Psoas muscle (tissue), 8 donors: ENCODE data around the gene OR52H1. TPM values are rescaled to one million over a fixed set of nuclear protein-coding genes. Genes with fewer than 3 reads are reported as not detected.
"Not testable (repeated sequence)": the region's sequence is repeated elsewhere in the genome, so short reads cannot be mapped to it uniquely, and the experiment has no call there.

Source experiments
- ATAC-seq, 4 donors: fragments of 200-7000 bp; cut with Tn5 transposase; one replicate each; pipeline ENCODE4 v1.9.1; 2020; ENCODE audit warnings: moderate library complexity in 3 of 4, mild to moderate bottlenecking in 2 of 4
- DNase-seq, 2 donors: peaks; one replicate each; pipeline ENCODE4 v3.0.0-alpha.2; 2020
- H3K27ac ChIP-seq: fragments of 200-600 bp; one replicate; pipeline ENCODE4 v1.8.0; 2022
- H3K27me3 ChIP-seq, 3 donors: fragments of 200-600 bp in 1 of 3; one replicate each; pipeline versions ENCODE4 v1.6.1 to v1.8.0; 2013 to 2022; ENCODE audit warnings: low read length in 2 of 3, mild to moderate bottlenecking in 2 of 3, moderate library complexity in 1 of 3; ENCODE audit not compliant: insufficient read depth in 3 of 3
- H3K36me3 ChIP-seq, 2 donors: fragments of 200-600 bp in 1 of 2; one replicate each; pipeline versions ENCODE4 v1.6.1 to v1.8.0; 2013 to 2022; ENCODE audit warnings: low read depth in 1 of 2, mild to moderate bottlenecking in 1 of 2, moderate library complexity in 1 of 2; ENCODE audit not compliant: insufficient read depth in 1 of 2
- H3K4me1 ChIP-seq: fragments of 200-600 bp; one replicate; pipeline ENCODE4 v1.8.0; 2022
- H3K4me3 ChIP-seq: fragments of 200-600 bp; one replicate; pipeline ENCODE4 v1.8.0; 2022; ENCODE audit warnings: mild to moderate bottlenecking
- H3K9me3 ChIP-seq: fragments of 200-600 bp; one replicate; pipeline ENCODE4 v1.8.0; 2022
- WGBS, 3 donors: extraction: QIAGEN DNeasy Blood & Tissue Kit; methylation state at CpG; one replicate each; pipeline versions ENCODE4 v1.1.6 to v1.1.7; 2013; 5-methylcytosine and 5-hydroxymethylcytosine counted together
- intact Hi-C, 2 donors: fragments of 100-400 bp; cut with DNase I; formaldehyde crosslinking; loops; one replicate each; pipeline versions ENCODE4 v1.11.0 to v1.14.2; 2022
- polyA plus RNA-seq, 3 donors: library from polyadenylated mRNA; stranded (reverse); fragments of 200-250 nt; gene quantifications; one replicate each; pipeline ENCODE4 v1.2.3, GENCODE V29; 2013
- total RNA-seq, 4 donors: library from RNA; stranded (reverse); fragmentation: NEBNext Ultra II Directional in 2 of 4; extraction: Animal tissue kit (Norgen Biotek cat#: 25700) in 2 of 4; gene quantifications; one replicate each; pipeline versions ENCODE4 v1.2.1 to v1.2.4, GENCODE V29; 2021 to 2023
- TF ChIP-seq, protein P1 (sequence below): fragments of 200-600 bp; IDR thresholded peaks from one replicate; pipeline ENCODE4 v1.8.0; 2022; ENCODE audit warnings: antibody characterized with exemption
- donor health status: healthy with polysubstance abuse.
- donor health status: DM: no; HTN: no; CAD: no; lungs with moderate emphysema.
- donor health status: Bipolar disorder and iron deficiency.
- donor health status: healthy.
- donor health status: DM: yes; HTN: yes; CAD: no.
- donor health status: DM: no; HTN: no; CAD: no.
- donor health status: DM: no; HTN: no; CAD: no.
- donor health status: DM: yes; HTN: yes; CAD: no.

Gene OR52H1
- total and polyA plus RNA-seq, 7 donors: not detected

DNA sequence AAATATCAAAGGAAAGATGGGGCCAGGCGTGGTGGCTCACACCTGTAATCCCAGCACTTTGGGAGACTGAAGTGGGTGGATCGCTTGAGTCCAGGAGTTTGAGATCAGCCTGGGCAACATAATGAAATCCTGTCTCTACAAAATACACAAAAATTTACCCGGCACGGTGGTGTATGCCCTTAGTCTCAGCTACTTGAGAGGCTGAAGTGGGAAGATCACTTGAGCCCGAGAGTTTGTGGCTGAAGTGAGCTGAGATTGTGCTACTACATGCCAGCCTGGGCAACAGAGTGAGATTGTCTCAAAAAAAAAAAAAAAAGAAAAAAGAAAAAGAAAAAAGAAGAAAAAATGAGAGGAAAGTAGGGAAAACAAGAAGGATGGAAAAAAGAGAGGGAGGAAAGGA lies 44.3 kb upstream of the OR52H1 start:
- Histone ChIP-seq H3K9me3 (no peaks in the 10 kb centered on the region), H3K27ac (no peak overlapping the region), H3K4me3 (no peak overlapping the region), H3K36me3 (no peaks in the 10 kb centered on the region), H3K4me1 (no peaks in the 10 kb centered on the region), H3K27me3 (no peaks in the 10 kb centered on the region)
- TF ChIP-seq, protein P1, sequence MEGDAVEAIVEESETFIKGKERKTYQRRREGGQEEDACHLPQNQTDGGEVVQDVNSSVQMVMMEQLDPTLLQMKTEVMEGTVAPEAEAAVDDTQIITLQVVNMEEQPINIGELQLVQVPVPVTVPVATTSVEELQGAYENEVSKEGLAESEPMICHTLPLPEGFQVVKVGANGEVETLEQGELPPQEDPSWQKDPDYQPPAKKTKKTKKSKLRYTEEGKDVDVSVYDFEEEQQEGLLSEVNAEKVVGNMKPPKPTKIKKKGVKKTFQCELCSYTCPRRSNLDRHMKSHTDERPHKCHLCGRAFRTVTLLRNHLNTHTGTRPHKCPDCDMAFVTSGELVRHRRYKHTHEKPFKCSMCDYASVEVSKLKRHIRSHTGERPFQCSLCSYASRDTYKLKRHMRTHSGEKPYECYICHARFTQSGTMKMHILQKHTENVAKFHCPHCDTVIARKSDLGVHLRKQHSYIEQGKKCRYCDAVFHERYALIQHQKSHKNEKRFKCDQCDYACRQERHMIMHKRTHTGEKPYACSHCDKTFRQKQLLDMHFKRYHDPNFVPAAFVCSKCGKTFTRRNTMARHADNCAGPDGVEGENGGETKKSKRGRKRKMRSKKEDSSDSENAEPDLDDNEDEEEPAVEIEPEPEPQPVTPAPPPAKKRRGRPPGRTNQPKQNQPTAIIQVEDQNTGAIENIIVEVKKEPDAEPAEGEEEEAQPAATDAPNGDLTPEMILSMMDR: no peak
- DNase-seq: no peak
- ATAC-seq: no peak
- intact Hi-C loops: no loop called here
- 76 to 89% (median 80%) methylated on average over 5 of the region's 5 CpGs for WGBS, 3 donors

DNA sequence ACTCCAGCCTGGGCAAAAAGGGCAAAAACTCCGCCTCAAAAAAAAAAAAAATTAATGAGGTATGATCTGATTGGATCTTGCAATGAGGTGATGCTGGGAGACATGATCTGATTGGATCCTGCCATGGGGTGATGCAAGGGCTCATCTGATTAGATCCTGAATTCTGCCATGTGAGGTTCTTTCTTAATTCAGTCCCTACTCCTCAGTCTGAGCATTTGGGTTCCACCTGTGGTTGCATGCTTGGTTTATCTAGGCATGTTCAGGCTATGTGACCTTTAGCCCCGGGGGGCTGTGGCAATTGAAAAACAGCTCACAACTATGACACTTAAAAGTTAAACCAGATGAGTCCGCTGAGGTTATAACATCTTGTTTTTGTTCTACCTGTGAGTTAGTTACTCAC lies 43.3 kb upstream of the OR52H1 start:
- H3K4me3 ChIP-seq: no peak overlapping the region
- 51 to 85% (median 67%) methylated on average over 3 of the region's 3 CpGs for WGBS, 3 donors
- intact Hi-C loops: no loop called here

DNA sequence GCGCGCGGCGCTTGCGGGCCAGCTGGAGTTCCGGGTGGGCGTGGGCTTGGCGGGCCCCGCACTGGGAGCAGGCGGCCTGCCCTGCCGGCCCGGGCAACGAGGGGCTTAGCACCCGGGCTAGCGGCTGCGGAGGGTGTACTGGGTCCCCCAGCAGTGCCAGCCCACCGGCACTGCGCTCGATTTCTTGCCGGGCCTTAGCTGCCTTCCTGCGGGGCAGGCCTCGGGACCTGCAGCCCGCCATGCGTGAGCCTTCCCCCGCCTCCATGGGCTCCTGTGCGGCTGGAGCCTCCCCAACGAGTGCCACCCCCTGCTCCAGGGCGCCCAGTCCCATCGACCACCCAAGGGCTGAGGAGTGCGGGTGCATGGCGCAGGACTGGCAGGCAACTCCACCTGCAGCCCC lies 41.6 kb upstream of the OR52H1 start:
- H3K27me3 ChIP-seq, H3K36me3 ChIP-seq, DNase-seq, intact Hi-C loops, H3K4me1 ChIP-seq, H3K27ac ChIP-seq, H3K9me3 ChIP-seq, H3K4me3 ChIP-seq, ATAC-seq: not testable (repeated sequence)
- WGBS, 3 donors: 94 to 97% (median 97%) methylated on average over 20 to 31 of the region's 31 CpGs

More for the DNA sequence above, 43.3 kb upstream of the OR52H1 start:
- no peaks in the 10 kb centered on the region for H3K4me1 ChIP-seq
- no peaks in the 10 kb centered on the region for H3K27me3 ChIP-seq
- no peaks in the 10 kb centered on the region for H3K9me3 ChIP-seq
- TF ChIP-seq, protein P1: no peak
- H3K36me3 ChIP-seq: no peaks in the 10 kb centered on the region
- no peak for ATAC-seq
- DNase-seq: no peak
- no peak overlapping the region for H3K27ac ChIP-seq

DNA sequence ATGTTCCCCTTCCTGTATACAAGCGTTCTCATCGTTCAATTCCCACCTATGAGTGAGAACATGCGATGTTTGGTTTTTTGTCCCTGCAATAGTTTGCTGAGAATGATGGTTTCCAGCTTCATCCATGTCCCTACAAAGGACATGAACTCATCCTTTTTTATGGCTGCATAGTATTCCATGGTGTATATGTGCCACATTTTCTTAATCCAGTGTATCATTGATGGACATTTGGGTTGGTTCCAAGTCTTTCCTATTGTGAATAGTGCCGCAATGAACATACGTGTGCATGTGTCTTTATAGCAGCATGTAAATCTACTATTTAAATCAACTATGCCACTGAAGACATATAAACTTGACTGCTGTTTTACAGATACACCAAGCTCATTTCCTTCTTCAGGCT lies 36.1 kb upstream of the OR52H1 start:
- H3K36me3 ChIP-seq, H3K27ac ChIP-seq, H3K4me3 ChIP-seq, ATAC-seq, intact Hi-C loops, H3K27me3 ChIP-seq, H3K9me3 ChIP-seq, DNase-seq, H3K4me1 ChIP-seq: not testable (repeated sequence)
- 67 to 88% (median 87%) methylated on average over 5 of the region's 5 CpGs for WGBS, 3 donors

DNA sequence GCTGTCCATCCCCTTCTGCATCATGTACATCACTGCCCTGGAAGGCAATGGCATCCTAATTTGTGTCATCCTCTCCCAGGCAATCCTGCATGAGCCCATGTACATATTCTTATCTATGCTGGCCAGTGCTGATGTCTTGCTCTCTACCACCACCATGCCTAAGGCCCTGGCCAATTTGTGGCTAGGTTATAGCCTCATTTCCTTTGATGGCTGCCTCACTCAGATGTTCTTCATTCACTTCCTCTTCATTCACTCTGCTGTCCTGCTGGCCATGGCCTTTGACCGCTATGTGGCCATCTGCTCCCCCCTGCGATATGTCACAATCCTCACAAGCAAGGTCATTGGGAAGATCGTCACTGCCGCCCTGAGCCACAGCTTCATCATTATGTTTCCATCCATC lies 32.7 kb upstream of the OR52H1 start:
- DNase-seq (no peak), ATAC-seq (no peak)
- whole genome bisulfite sequencing, 3 donors: 74 to 84% (median 76%) methylated on average over 4 of the region's 4 CpGs
- TF ChIP-seq, protein P1: no peak
- no peaks in the 10 kb centered on the region for H3K9me3 ChIP-seq
- H3K27me3 ChIP-seq: no peaks in the 10 kb centered on the region
- H3K4me1 ChIP-seq: no peaks in the 10 kb centered on the region
- no peaks in the 10 kb centered on the region for H3K36me3 ChIP-seq
- no peak overlapping the region for H3K4me3 ChIP-seq
- no peak overlapping the region for H3K27ac ChIP-seq
- intact Hi-C loops: no loop called here

DNA sequence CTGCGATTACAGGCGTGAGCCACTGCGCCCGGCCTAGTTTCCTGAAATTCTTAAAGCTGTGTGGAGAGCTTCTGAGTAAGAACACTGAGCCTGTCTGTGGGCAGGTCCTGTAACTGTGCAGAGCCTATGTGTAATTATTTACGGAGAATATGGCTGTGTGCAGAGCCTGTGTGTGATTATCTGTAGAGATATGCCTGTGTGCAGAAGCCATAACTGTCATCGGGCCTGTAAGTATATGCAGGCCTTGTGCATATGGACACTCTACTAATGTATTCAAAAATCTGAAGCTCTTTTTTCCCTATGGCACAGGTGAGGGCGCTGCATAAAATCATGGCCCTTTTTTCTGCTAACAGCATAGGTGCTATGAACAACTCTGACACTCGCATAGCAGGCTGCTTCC lies 32.2 kb upstream of the OR52H1 start, which contains the start of gene OR52B6:
Gene OR52B6, plus strand, starts transcription at position 301 of the 400 bp plus-strand sequence. Its CDS starts 0 bp downstream, at position 301.
- H3K27ac ChIP-seq: no peak within 1 kb of the TSS
- ATAC-seq (no peak), DNase-seq (no peak)
- H3K36me3 ChIP-seq: no peaks in the 10 kb centered on the region
- WGBS, 3 donors: 92 to 96% (median 95%) methylated on average over 8 of the region's 8 CpGs
- TF ChIP-seq, protein P1: no peak
- H3K27me3 ChIP-seq: no peaks in the 10 kb centered on the region
- no peak within 1 kb of the TSS for H3K4me3 ChIP-seq
- H3K4me1 ChIP-seq: no peaks in the 10 kb centered on the region
- intact Hi-C loops: no loop called here
- H3K9me3 ChIP-seq: no peaks in the 10 kb centered on the region
